IPS DF 6.9 (cell line): ENCODE data around the gene SLCO4A1.

Experiments
- DNase-seq: peaks from one replicate; pipeline ENCODE4 v3.0.0-alpha.2; 2013; ENCODE audit warnings: low read depth, low spot score
- H3K27ac ChIP-seq: one replicate; pipeline ENCODE4 v1.5.1; 2013; ENCODE audit warnings: low read length, control low read depth
- H3K27me3 ChIP-seq: 2 replicates; pipeline ENCODE4 v1.6.1; 2013; ENCODE audit warnings: mild to moderate bottlenecking, low read length; ENCODE audit not compliant: control insufficient read depth, insufficient read depth
- H3K36me3 ChIP-seq: 2 replicates; pipeline ENCODE4 v1.6.1; 2013; ENCODE audit warnings: low read length; ENCODE audit not compliant: control insufficient read depth, insufficient read depth
- H3K4me1 ChIP-seq: 2 replicates; pipeline ENCODE4 v1.6.1; 2013; ENCODE audit warnings: low read length; ENCODE audit not compliant: control insufficient read depth, insufficient read depth
- H3K4me3 ChIP-seq: 2 replicates; pipeline ENCODE4 v1.5.1; 2013; ENCODE audit warnings: mild to moderate bottlenecking, low read length
- H3K9me3 ChIP-seq: 2 replicates; pipeline ENCODE4 v1.6.1; 2013; ENCODE audit warnings: low read length, inconsistent platforms; ENCODE audit not compliant: control insufficient read depth, insufficient read depth
- WGBS: extraction: QIAGEN DNeasy Blood & Tissue Kit; methylation state at CpG from one replicate; pipeline ENCODE4 v1.1.7; 2013; ENCODE audit warnings: mixed read lengths, missing lambda C conversion rate; ENCODE audit not compliant: insufficient read length, insufficient coverage; 5-methylcytosine and 5-hydroxymethylcytosine counted together

The SLCO4A1 gene

DNA sequence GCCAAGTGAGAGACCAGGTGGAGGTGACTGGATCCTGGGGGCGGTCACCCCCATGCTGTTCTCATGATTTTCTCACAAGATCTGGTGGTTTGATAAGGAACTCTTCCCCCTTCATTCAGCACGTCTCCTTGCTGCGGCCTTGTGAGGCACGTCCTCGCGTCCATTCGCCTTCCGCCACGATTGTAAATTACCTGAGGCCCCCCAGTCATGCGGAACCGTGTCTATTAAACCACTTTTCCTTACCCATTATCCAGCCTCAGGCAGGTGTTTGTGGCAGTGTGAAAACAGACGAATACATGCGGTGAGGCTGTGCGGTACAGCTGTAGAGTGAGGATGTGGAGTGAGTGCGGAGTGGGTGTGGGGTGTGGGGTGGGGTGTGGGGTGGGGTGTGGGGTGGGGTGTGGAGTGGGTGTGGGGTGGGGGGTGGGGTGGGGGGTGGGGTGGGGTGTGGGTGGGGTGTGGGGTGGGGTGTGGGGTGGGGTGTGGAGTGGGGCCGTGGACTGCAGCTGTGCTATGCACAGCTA, 54.2 kb downstream of the SLCO4A1 start:
- Histone ChIP-seq H3K36me3 (no peaks in the 10 kb centered on the region), H3K4me3 (no peak overlapping the region), H3K9me3 (no peaks in the 10 kb centered on the region), H3K4me1 (no peaks in the 10 kb centered on the region), H3K27ac (no peak overlapping the region), H3K27me3 (no peaks in the 10 kb centered on the region)
- no CpG with 5 or more reads among the region's 16 CpGs for WGBS
- no peak for DNase-seq

DNA sequence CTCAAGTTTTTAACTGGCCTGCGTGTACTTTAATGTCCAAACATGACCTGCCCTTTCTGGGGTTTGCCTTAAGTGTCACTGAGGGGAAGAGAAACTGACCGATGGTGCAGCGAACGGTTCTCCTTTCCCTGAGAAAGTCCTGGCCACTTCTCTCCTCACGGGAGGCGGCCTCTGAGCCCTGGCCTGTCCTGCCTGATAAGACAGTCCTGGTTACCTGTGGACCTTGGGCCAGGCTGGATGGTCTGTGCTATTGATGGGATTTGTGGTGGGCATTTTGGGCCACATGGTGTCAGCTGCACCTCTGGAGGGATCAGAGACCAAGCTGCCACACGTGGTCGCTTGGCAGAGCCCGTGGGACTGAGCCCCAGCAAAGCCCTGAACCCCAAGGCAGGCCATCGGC, 54.7 kb downstream of the SLCO4A1 start:
- no peak overlapping the region for H3K27ac ChIP-seq
- no peaks in the 10 kb centered on the region for H3K9me3 ChIP-seq
- H3K36me3 ChIP-seq: no peaks in the 10 kb centered on the region
- H3K27me3 ChIP-seq: no peaks in the 10 kb centered on the region
- DNase-seq: no peak
- no peaks in the 10 kb centered on the region for H3K4me1 ChIP-seq
- H3K4me3 ChIP-seq: no peak overlapping the region
- WGBS: no CpG with 5 or more reads among the region's 10 CpGs

DNA sequence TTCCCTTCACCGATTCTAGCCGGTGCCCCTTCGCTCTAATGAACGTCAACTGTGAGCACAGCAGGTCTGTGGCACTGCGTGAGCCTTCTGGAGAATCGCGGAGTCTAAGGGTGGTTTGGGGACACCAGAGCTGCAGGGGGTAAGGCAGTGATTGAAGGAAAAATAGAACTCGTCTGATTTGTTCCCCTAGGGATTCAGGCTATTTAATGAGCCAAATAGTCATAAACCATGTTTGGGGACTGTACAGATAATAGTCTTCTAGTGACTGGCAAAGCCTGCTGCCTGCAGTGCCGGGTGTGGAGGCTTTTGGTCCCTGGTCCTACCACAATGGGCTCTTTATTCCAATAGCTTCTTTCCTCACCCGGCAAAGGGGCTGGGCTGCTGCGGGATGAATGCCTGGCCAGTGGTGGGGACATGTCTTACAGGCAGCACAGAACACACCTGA, 55.2 kb downstream of the SLCO4A1 start:
- Histone ChIP-seq H3K27me3 (no peaks in the 10 kb centered on the region), H3K4me3 (no peak overlapping the region), H3K36me3 (no peaks in the 10 kb centered on the region), H3K9me3 (no peaks in the 10 kb centered on the region), H3K4me1 (no peaks in the 10 kb centered on the region), H3K27ac (no peak overlapping the region)
- DNase-seq: no peak
- WGBS: no CpG with 5 or more reads among the region's 11 CpGs

DNA sequence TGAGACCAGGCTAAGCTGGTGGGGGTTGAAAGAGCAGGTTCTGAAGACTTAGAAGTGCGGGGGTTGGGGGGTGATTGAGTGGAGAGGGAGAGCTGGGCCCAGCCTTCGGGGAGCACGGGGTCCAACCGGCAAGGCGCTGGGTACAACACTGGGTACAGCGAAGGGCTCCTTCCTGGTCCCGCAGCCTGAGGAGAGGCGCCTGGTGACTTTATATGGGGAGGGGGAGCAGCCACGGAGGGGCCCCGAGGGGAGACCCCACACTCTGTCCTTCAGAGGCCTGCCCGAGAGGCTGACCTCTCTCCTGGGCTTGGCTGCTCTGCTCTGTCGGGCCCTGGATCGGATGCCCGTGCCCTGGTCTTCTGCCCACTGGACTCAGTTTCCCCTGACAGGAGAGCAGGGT, 55.9 kb downstream of the SLCO4A1 start:
- no peaks in the 10 kb centered on the region for H3K27me3 ChIP-seq

DNA sequence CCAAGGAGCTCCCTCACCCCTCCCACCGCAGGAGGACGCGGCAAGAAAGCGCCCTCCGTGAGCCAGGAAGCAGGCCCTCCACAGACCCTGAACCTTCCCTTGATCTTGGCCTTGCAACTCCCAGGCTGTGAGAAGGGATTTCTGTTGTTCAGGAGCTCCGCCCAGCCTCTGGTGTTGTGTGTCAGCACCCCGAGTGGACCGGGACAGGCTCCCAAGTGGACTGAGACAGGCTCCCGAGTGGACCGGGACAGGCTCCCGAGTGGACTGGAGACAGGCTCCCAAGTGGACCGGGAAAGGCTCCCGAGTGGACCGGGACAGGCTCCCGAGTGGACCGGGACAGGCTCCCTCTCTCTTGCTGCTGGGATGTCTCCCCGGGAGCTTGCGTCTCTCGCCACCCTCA, 57.0 kb downstream of the SLCO4A1 start:
- H3K27ac ChIP-seq: no peak overlapping the region
- no peak for DNase-seq
- no CpG with 5 or more reads among the region's 19 CpGs for WGBS
- no peaks in the 10 kb centered on the region for H3K27me3 ChIP-seq
- no peaks in the 10 kb centered on the region for H3K4me1 ChIP-seq
- H3K4me3 ChIP-seq: no peak overlapping the region
- no peaks in the 10 kb centered on the region for H3K9me3 ChIP-seq
- H3K36me3 ChIP-seq: no peaks in the 10 kb centered on the region

More for the DNA sequence above, 55.9 kb downstream of the SLCO4A1 start:
- no CpG with 5 or more reads among the region's 14 CpGs for WGBS
- no peaks in the 10 kb centered on the region for H3K4me1 ChIP-seq
- DNase-seq: no peak
- no peaks in the 10 kb centered on the region for H3K9me3 ChIP-seq
- no peak overlapping the region for H3K27ac ChIP-seq
- H3K4me3 ChIP-seq: no peak overlapping the region
- no peaks in the 10 kb centered on the region for H3K36me3 ChIP-seq

DNA sequence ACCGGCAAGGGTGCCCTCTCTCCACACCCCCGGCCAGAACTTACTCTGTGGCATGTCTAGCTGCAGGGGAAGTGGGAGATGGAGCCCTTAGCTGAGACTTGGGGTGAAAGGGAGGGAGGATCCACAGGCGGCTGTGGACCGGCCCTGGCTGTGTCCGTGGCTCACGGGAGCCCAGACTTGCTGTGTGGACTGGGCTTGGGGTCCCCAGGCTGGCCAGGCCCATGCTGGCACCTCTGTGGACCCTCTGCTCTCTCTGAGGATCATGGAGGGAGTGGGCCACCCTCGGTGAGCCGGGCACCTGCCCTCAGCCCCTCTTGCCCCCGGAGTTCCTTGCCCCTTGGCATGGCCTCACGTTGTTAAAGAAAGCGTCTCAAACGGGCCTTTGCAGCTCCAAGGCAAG, 57.4 kb downstream of the SLCO4A1 start:
- H3K9me3 ChIP-seq: no peaks in the 10 kb centered on the region
- DNase-seq: no peak
- WGBS: no CpG with 5 or more reads among the region's 12 CpGs
- no peak overlapping the region for H3K4me3 ChIP-seq
- H3K27ac ChIP-seq: no peak overlapping the region
- H3K27me3 ChIP-seq: no peaks in the 10 kb centered on the region
- H3K4me1 ChIP-seq: no peaks in the 10 kb centered on the region
- no peaks in the 10 kb centered on the region for H3K36me3 ChIP-seq

DNA sequence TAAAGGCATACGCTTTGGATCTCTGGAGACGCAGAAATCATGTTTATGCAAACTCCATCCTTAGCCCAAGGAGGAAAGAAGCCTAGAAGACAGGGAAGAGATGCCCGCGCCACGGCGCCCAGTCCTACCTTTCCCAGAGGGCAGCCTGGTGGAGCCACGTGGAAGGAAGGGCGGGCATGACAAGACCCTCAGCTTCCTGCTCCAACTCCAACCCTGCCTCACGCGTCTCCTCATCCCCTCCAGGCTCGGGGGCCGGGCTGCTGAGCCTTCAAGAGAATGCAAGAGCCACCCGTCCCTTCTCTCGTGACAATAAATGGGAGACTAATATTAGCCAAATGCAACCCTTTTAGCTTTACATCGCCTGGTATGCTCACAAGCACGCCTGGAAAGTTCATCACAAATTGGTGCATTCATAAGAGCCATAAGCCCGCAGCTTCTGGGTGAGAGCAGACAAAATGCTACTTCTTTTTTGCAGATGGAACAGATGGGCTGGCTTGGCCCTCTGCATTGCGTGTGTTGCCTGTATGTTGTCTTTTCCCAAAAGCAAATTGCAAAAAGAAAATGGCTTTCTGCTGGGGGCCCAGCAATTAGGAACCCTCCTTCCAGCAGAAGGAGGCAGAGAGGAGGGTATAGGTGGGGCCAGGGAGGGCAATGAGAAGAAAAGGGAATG, 58.1 kb downstream of the SLCO4A1 start:
- Histone ChIP-seq H3K27me3 (no peaks in the 10 kb centered on the region), H3K27ac (no peak overlapping the region), H3K36me3 (no peaks in the 10 kb centered on the region), H3K4me1 (no peaks in the 10 kb centered on the region), H3K9me3 (no peaks in the 10 kb centered on the region), H3K4me3 (no peak overlapping the region)
- no CpG with 5 or more reads among the region's 18 CpGs for WGBS
- no peak for DNase-seq

DNA sequence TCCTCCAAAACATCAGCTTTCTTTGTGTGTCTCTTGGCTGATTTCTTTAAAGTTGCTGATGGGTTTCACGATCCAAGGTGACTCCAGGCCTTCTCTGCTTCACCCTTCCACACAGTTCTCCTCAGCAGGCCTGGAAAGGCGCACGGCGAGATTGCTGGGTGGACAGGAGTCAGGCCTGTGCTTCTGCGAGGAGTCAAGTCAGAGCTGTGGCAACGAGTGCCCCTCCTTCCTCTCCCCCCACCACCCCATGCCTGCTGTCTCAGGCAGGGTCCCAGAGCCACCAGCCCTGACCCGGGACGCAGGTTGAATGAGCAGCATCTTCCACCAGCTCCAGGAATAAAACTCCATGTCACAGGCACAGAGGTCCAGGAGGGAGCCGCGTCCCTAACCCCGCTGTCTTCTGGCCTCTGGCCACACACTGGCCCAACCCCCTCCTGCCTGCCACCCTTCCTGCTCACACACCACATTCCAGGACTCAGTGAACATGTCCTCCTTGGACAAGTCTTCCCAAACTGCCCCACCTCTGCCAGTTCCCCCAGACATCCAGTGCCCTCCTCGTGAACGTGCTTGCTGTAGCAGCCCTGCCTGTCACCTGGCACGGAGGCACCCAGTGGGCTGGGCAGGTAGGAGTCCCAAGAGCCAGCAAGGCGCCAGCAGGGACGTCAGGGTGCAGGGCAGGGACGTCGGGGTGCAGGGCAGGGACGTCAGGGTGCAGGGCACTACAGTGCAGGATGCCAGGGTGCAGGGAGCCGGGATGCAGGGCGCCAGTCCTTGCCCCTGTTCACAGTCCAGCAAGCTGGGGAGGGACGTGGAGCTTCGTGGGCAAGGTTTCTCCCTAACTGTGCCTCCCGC, 59.1 kb downstream of the SLCO4A1 start:
- Histone ChIP-seq H3K4me3 (no peak overlapping the region), H3K36me3 (no peaks in the 10 kb centered on the region), H3K4me1 (no peaks in the 10 kb centered on the region), H3K9me3 (no peaks in the 10 kb centered on the region), H3K27ac (no peak overlapping the region), H3K27me3 (no peaks in the 10 kb centered on the region)
- no CpG with 5 or more reads among the region's 24 CpGs for WGBS
- DNase-seq: no peak

DNA sequence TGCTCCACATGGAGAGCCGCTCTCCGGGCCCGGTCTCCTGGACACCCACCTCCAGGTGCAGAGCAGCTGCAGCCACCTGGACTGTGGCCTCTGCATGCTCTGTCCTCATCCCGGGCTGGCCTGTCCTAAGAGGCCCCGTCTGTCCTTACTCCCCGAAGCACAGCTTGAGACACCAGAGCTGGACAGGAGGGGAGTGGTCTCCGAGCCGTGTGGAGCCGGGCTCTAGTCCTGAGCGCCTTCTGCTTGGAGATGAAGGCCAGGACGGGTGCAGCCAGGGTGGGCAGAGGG, 59.7 kb downstream of the SLCO4A1 start:
- no peak overlapping the region for H3K27ac ChIP-seq
- no peak for DNase-seq

DNA sequence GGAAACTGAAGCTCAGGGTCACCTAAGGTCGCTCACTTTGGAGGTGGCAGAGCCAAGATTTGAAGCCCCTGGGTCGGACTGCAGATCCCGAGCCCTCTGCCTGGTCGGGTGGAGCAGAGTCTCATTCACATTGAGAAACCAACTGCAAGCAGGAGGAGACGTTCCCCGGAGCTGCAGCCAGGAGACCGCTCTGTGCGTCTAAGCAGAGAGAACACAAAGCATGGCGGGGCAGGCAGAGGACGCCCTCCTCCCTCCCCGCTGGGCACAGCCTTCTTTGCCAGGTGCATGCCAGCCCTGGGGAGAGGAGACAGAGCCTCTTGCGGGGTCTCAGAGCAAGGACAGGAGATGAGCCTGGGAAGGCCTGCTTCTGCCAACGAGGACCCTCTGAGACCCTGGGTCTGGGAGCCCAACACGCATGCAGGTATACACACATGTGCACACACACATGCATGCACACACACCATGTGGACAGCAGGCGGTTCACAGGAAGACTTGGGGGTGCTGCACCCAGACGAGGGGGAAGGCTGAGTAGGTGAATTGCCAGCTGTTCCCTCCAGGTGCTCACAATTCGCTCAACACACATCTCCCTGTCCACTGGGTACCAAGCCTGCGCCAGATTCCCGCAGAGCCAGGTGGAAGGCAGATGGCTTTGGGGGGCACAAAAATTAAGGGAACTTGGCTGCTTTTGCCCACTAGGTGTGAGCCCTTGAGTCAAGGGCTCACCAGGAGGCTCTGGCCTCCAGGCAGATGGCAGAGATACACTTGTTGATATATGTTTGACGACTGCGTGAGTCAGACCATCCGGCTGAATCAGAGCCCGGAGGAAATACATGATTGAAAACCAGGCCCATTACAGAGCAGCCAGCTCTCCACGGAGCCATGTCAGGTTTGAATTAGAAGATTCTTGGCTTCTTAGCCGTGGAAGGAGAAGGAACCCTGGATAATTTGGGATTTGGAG, 60.9 kb downstream of the SLCO4A1 start:
- no CpG with 5 or more reads among the region's 25 CpGs for WGBS
- Histone ChIP-seq H3K27ac (no peak overlapping the region), H3K27me3 (peaks cover under 1% of the 10 kb centered on the region; the same call in 1 of the 2 replicates), H3K9me3 (no peaks in the 10 kb centered on the region), H3K36me3 (no peaks in the 10 kb centered on the region; the same call in 1 of the 2 replicates), H3K4me3 (no peak overlapping the region), H3K4me1 (peaks cover 1% of the 10 kb centered on the region; the same call in 1 of the 2 replicates)
- no peak for DNase-seq

More for the DNA sequence above, 59.7 kb downstream of the SLCO4A1 start:
- Histone ChIP-seq H3K36me3 (no peaks in the 10 kb centered on the region), H3K27me3 (no peaks in the 10 kb centered on the region), H3K9me3 (no peaks in the 10 kb centered on the region), H3K4me1 (no peaks in the 10 kb centered on the region), H3K4me3 (no peak overlapping the region)
- no CpG with 5 or more reads among the region's 11 CpGs for WGBS
